Transverse colon (tissue), 4 donors: ENCODE data around the gene NEURL1. TPM values are rescaled to one million over a fixed set of nuclear protein-coding genes. Genes with fewer than 3 reads are reported as not detected.
"Not testable (repeated sequence)": the region's sequence is repeated elsewhere in the genome, so short reads cannot be mapped to it uniquely, and the experiment has no call there.

Experiments
- DNase-seq: peaks from one replicate; pipeline ENCODE4 v3.0.0-alpha.2; 2019
- H3K27ac ChIP-seq, 4 donors: fragments of 200-600 bp; sonication (generic); 2 replicates each; pipeline ENCODE4 v1.5.1; 2016 to 2018; ENCODE audit warnings: inconsistent platforms in 4 of 4
- H3K27me3 ChIP-seq: fragments of 200-600 bp; sonication (generic); 2 replicates; pipeline ENCODE4 v1.5.1; 2017; ENCODE audit warnings: inconsistent platforms
- H3K36me3 ChIP-seq, 4 donors: fragments of 200-600 bp; sonication (generic); 2 replicates each; pipeline ENCODE4 v1.5.1; 2017 to 2019; ENCODE audit warnings: inconsistent platforms in 4 of 4
- H3K4me1 ChIP-seq, 4 donors: fragments of 200-600 bp; sonication (generic); 2 replicates each; pipeline ENCODE4 v1.5.1; 2017 to 2020; ENCODE audit warnings: inconsistent platforms in 4 of 4
- H3K4me3 ChIP-seq, 4 donors: fragments of 200-600 bp; sonication (generic); 1 replicate in 1 of 4; 2 replicates in 3 of 4; pipeline versions ENCODE4 v1.5.1 to v1.6.1; 2017 to 2019; ENCODE audit warnings: inconsistent platforms in 4 of 4
- H3K9me3 ChIP-seq, 2 donors: fragments of 200-600 bp; sonication (generic); 2 replicates each; pipeline ENCODE4 v1.5.1; 2017 to 2019; ENCODE audit warnings: inconsistent platforms in 2 of 2
- EP300 ChIP-seq: sonication (generic); formaldehyde crosslinking; IDR thresholded peaks from one replicate; pipeline ENCODE4 v1.6.1; 2017; ENCODE audit warnings: antibody characterized with exemption, low read depth
- POLR2A ChIP-seq: fragments of 450-650 bp; IDR thresholded peaks from one replicate; pipeline ENCODE4 v1.6.1; 2016; ENCODE audit warnings: antibody characterized with exemption, mild to moderate bottlenecking, moderate library complexity
- POLR2AphosphoS5 ChIP-seq, 3 donors: sonication (generic); formaldehyde crosslinking; IDR thresholded peaks; one replicate each; pipeline ENCODE4 v1.6.1; 2016; ENCODE audit warnings: antibody characterized with exemption in 3 of 3
- WGBS, 2 donors: methylation state at CpG; one replicate each; pipeline ENCODE4 v1.1.5; 2018; ENCODE audit warnings: low coverage in 1 of 2; 5-methylcytosine and 5-hydroxymethylcytosine counted together
- in situ Hi-C, 4 donors: fragments of 200-750 bp; cut with MboI; loops; one replicate each; pipeline versions ENCODE4 v1.15.0 to v1.15.1; 2017; ENCODE audit warnings: low sequenced_read_pairs in 3 of 4, low pct_ligation_motif_present in 1 of 4, low pct_unique_long_range_greater_than_20kb in 1 of 4
- intact Hi-C: fragments of 100-400 bp; cut with DNase I; formaldehyde crosslinking; loops from one replicate; pipeline ENCODE4 v1.15.1; 2023; ENCODE audit warnings: low total_unique reads
- total RNA-seq, 4 donors: library from RNA; depleted of rRNA; stranded (reverse); fragments of >200 nt; gene quantifications; one replicate each; pipeline ENCODE4 v1.1.0, GENCODE V29; 2016
- TF ChIP-seq, protein P1 (sequence below), 5 experiments: fragments of 200-600 bp in 3 of 5; fragments of 450-650 bp in 2 of 5; sonication (generic) in 3 of 5; IDR thresholded peaks; 1 replicate in 2 of 5; 2 replicates in 3 of 5; pipeline ENCODE4 v1.5.1; 2016 to 2017; ENCODE audit warnings: antibody characterized with exemption in 5 of 5, inconsistent platforms in 3 of 5, mild to moderate bottlenecking in 2 of 5, moderate library complexity in 1 of 5

Gene NEURL1
- total RNA-seq, 4 donors from 2014 or later, result 36.7 to 177 (median 55.8) TPM

DNA sequence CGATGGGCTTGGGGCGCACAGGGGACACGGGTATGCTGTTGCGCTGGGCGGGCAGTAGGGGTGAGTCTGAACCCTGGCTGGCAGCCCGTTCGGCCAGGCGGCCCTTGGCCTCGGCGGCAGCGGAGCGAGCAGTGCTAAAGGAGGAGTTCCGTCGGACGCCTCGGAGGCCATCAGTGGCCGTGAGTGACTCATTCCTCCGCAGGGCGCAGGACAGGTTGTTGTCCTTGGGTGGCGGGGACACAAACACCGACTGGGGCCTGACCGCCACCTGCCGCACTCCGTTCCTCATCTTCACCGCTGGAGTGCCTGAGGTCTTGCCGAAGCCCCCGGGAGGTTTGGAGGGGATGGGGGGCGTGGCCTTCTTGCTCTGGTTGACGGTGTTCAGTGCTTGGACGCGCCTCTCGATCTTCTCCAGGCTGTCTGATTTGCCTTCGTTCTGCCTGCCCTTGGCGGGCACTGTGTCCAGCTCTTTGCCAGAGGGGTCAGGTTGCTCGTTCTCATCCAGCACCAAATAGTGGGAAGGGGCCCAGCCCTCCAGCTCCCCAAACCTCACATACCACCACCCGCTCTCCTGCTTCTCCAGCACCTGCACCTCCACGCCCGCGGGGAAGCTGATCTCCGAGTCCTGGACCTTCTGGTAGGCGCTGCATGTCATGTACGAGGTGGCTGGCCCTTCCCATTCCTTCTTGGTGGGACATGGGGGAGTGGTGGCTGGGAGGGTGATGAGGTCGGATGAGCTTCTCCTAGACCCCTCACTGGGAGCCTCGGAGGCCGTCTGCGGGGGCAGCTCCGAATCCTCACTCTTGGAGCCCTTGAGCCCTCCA lies 108.7 kb downstream of the NEURL1 start:
- intact Hi-C loops, result no loop called here
- TF ChIP-seq, protein P1, sequence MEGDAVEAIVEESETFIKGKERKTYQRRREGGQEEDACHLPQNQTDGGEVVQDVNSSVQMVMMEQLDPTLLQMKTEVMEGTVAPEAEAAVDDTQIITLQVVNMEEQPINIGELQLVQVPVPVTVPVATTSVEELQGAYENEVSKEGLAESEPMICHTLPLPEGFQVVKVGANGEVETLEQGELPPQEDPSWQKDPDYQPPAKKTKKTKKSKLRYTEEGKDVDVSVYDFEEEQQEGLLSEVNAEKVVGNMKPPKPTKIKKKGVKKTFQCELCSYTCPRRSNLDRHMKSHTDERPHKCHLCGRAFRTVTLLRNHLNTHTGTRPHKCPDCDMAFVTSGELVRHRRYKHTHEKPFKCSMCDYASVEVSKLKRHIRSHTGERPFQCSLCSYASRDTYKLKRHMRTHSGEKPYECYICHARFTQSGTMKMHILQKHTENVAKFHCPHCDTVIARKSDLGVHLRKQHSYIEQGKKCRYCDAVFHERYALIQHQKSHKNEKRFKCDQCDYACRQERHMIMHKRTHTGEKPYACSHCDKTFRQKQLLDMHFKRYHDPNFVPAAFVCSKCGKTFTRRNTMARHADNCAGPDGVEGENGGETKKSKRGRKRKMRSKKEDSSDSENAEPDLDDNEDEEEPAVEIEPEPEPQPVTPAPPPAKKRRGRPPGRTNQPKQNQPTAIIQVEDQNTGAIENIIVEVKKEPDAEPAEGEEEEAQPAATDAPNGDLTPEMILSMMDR (IDR thresholded peaks at IDR 0.05), result no peak
- TF ChIP-seq POLR2AphosphoS5 (IDR thresholded peaks at IDR 0.05) (no peak), EP300 (no peak), POLR2A (no peak)
- Histone ChIP-seq H3K9me3 (no peaks in the 10 kb centered on the region), H3K4me1 (peaks cover 0 to 16% (median 10%) of the 10 kb centered on the region in 4 donors), H3K36me3 (peaks cover 0 to 5% (median 0%) of the 10 kb centered on the region in 4 donors), H3K27me3 (no peaks in the 10 kb centered on the region), H3K4me3 (no peak overlapping the region), H3K27ac (no peak overlapping the region)
- in situ Hi-C loops, result loop anchor here in 3 of 4 donors (5.0 to 25.0 kb wide), 3 partner anchors 80 to 260 kb away; partner anchors contain the start of gene SH3PXD2A (in 1 of the 3)
- DNase-seq, result no peak
- 93% methylated on average over 46 of the region's 47 CpGs; no CpG with 5 or more reads in 1 of the 2 donors for WGBS, 2 donors

DNA sequence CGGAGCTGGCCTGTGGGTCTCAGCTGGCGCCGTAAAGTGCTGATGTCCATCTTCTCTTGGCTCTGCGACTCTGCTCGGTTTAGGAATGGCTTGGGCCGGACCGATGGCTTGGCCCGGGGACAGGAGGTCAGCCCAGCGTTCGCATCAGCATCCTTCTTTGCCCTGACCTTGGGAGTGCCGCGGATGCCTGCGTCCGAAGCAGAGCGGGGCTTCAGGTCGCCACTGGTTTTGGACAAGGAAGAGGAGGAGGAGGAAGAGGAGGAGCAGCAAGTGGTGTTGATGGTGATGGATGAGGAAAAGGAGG lies 109.3 kb downstream of the NEURL1 start:
- Histone ChIP-seq H3K9me3 (no peaks in the 10 kb centered on the region), H3K4me1 (peaks cover 0 to 16% (median 10%) of the 10 kb centered on the region in 4 donors), H3K27ac (no peak overlapping the region), H3K36me3 (peaks cover 0 to 5% (median 0%) of the 10 kb centered on the region in 4 donors), H3K27me3 (no peaks in the 10 kb centered on the region), H3K4me3 (no peak overlapping the region)
- in situ Hi-C loops, result loop anchor here in 3 of 4 donors (5.0 to 25.0 kb wide), 3 partner anchors 79 to 259 kb away; partner anchors contain the start of gene SH3PXD2A (in 1 of the 3)
- intact Hi-C loops, result no loop called here
- 94% methylated on average over 16 of the region's 16 CpGs; no CpG with 5 or more reads in 1 of the 2 donors for WGBS, 2 donors
- no peak for DNase-seq
- TF ChIP-seq EP300, result no peak
- TF ChIP-seq POLR2AphosphoS5 (IDR thresholded peaks at IDR 0.05), result no peak
- TF ChIP-seq, protein P1 (IDR thresholded peaks at IDR 0.05), result no peak
- no peak for TF ChIP-seq POLR2A

DNA sequence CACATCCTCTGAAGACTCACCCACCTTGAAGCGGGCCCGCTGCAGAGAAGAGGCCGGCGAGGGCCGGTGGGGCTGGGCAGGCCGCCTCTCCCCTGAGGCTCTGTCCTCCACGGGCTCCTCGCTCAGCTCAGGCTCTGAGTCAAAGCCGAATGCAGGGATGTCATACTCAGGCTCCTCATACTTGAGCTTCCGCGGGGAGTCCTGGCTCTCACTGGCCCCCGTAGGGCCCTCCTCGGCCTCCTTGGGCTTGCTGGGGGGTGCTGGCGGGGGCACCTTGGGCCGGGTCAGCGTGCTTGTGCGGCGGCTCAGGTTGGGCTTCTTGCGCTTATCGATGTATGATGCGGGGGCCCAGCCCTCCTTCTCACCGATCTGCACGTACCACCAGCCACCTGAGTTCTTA lies 109.9 kb downstream of the NEURL1 start:
- H3K4me1 ChIP-seq, result peaks cover 0 to 16% (median 10%) of the 10 kb centered on the region in 4 donors
- H3K36me3 ChIP-seq, result peaks cover 0 to 5% (median 0%) of the 10 kb centered on the region in 4 donors
- no peaks in the 10 kb centered on the region for H3K9me3 ChIP-seq
- DNase-seq, result no peak
- in situ Hi-C loops, result loop anchor here in 3 of 4 donors (5.0 to 25.0 kb wide), 3 partner anchors 79 to 259 kb away; partner anchors contain the start of gene SH3PXD2A (in 1 of the 3)
- H3K27ac ChIP-seq, result no peak overlapping the region
- no peaks in the 10 kb centered on the region for H3K27me3 ChIP-seq
- 96 to 100% methylated on average over 2 to 22 of the region's 23 CpGs for WGBS, 2 donors
- intact Hi-C loops, result no loop called here
- TF ChIP-seq POLR2AphosphoS5 (IDR thresholded peaks at IDR 0.05), result no peak
- no peak for TF ChIP-seq EP300
- TF ChIP-seq, protein P1 (IDR thresholded peaks at IDR 0.05), result no peak
- no peak for TF ChIP-seq POLR2A
- H3K4me3 ChIP-seq, result no peak overlapping the region

DNA sequence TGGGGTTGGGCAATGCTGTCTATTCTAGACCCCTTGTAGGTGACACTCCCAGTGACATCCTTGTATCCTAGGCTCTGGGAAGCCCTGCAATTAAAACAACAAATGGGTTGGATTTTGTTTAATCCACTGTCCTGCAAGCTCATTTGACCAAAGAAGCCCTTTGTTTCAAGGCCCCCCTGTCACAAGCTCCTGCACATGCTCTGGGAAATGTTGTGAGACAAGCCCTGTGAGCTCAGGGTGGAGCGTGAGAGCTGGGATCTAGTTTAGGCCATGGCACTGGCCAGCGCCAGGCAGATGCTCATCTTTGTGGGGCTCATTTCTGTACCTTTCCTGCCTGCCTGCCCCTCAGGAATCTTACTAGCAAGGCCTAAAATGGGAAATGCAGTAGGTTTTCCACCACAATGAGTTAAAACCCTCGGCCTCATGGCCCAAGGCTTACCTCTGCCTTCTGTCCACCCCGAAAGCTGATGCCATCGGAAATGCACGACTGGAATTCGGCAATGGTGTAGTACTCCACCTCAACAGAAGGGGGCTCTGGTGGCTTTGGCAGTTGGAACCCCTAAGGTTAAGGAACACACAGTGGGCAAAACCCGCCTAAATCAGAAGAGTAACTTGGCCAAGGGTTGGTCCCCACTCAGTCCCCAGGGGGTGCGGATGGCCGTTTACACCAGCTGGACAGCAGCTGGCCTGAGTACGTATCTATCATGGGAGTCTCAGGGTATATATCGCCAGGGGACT lies 112.0 kb downstream of the NEURL1 start:
- Histone ChIP-seq H3K27ac (peak overlapping the region in 3 of 4 donors; percentile 7 to 27 (median 10)), H3K27me3 (no peaks in the 10 kb centered on the region), H3K4me1 (peaks cover 0 to 5% (median under 1%) of the 10 kb centered on the region in 4 donors), H3K4me3 (no peak overlapping the region), H3K36me3 (peaks cover 0 to 5% (median 0%) of the 10 kb centered on the region in 4 donors), H3K9me3 (no peaks in the 10 kb centered on the region)
- WGBS, 2 donors, result 50 to 72% methylated on average over 2 to 11 of the region's 12 CpGs
- DNase-seq, result peak; percentile 60
- TF ChIP-seq POLR2AphosphoS5 (IDR thresholded peaks at IDR 0.05) (peak in 2 of 3 donors; percentile 8 to 14), POLR2A (no peak), EP300 (no peak)
- TF ChIP-seq, protein P1 (IDR thresholded peaks at IDR 0.05), result peak; percentile 73 to 85 (median 77)
- in situ Hi-C loops (loop anchor here in 1 of 4 donors (25.0 kb wide), 1 partner anchor 257 kb away; the partner anchor contains the start of gene SH3PXD2A), intact Hi-C loops (no loop called here)

DNA sequence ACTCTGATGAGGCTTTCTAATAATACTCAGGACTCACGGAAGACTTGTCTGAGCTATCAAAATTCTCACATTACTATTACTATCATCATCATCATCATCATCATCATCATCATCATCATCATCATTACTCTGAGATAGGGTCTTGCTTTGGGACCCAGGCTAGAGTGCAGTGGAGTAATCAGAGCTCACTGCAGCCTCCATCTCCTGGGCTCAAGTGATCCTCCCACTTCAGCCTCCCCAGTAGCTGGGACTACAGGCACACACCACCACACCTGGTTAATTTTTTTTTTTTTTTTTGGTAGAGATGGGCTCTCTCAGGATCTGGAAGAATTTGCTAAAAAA lies 112.6 kb downstream of the NEURL1 start:
- DNase-seq, H3K4me3 ChIP-seq, intact Hi-C loops, H3K27me3 ChIP-seq, H3K9me3 ChIP-seq, H3K4me1 ChIP-seq, H3K36me3 ChIP-seq: not testable (repeated sequence)
- peak overlapping the region in 1 of 4 donors; percentile 7 for H3K27ac ChIP-seq
- WGBS, 2 donors, result 71% methylated on average over 1 of the region's 1 CpG; no CpG with 5 or more reads in 1 of the 2 donors
- in situ Hi-C loops, result loop anchor here in 1 of 4 donors (25.0 kb wide), 1 partner anchor 256 kb away; the partner anchor contains the start of gene SH3PXD2A

DNA sequence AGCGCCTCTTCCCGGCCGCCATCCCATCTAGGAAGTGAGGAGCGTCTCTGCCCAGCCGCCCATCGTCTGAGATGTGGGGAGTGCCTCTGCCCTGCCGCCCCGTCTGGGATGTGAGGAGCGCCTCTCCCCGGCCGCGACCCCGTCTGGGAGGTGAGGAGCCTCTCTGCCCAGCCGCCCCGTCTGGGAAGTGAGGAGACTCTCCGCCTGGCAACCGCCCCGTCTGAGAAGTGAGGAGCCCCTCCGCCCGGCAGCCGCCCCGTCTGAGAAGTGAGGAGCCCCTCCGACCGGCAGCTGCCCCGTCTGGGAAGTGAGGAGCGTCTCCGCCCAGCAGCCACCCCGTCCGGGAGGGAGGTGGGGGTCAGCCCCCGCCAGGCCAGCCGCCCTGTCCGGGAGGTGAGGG lies 113.5 kb downstream of the NEURL1 start:
- in situ Hi-C loops, result loop anchor here in 1 of 4 donors (25.0 kb wide), 1 partner anchor 255 kb away; the partner anchor contains the start of gene SH3PXD2A
- H3K27me3 ChIP-seq, DNase-seq, H3K4me3 ChIP-seq, H3K4me1 ChIP-seq, H3K27ac ChIP-seq, intact Hi-C loops, H3K9me3 ChIP-seq: not testable (repeated sequence)
- 99% methylated on average over 14 of the region's 32 CpGs; no CpG with 5 or more reads in 1 of the 2 donors for WGBS, 2 donors
- peaks cover 0 to 15% (median 0%) of the 10 kb centered on the region in 4 donors for H3K36me3 ChIP-seq
